ENCODE results near the gene PDCD1. TPM values are rescaled to one million over a fixed set of nuclear protein-coding genes. Genes with fewer than 3 reads are reported as not detected.

Gene PDCD1
- total RNA-seq, 4 donors from 2014 or later = 0.49 to 2.3 (median 1.1) TPM

DNA sequence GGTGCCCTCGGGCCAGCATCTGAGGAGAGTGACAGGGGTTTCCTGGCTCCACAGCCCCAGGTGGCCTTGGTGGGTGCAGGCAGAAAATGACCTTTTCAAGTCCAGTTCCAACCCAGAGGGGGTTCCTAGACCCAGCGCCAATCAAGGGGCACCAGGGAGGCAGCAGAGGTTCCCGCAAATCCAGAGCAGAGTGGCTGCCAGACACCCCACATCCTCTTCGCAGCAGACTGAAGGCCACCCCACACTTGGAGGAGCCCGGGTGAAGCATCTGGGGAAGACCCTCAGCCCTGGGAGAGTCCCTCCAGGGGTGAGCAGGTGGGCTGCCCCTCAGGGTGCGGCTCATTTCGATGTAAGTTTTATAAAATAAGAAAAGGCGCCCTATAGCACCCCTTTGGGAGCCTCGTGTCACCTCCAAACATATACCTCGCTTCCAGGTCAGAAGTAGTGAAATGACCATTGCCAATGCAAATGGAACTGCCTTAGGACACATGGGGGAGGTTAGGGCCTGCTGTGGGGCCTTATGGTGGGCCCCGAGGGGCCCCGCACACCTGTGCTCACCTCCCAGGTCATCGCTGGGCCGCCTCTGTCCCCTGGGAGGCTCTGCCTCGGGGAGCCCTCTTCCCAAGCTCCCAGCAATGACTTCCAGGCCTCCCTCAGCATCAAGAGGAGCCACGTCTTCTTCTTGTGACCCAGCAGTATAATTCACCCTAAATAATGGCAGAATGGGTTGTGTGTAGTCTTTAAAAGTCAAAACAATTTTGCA, 21.8 kb upstream of the PDCD1 start:
- DNase-seq = no peak
- intact Hi-C loops (cut with DNase I) = no loop called here
- WGBS, 2 donors = 79 to 80% methylated on average over 14 to 15 of the region's 16 CpGs
- no peaks in the 10 kb centered on the region for H3K36me3 ChIP-seq
- peak overlapping the region in 1 of 3 donors; percentile 68 for H3K27ac ChIP-seq
- no peaks in the 10 kb centered on the region for H3K9me3 ChIP-seq
- H3K4me3 ChIP-seq (replicated peaks in 1 of 3) = peak overlapping the region in 1 of 3 donors; percentile 53
- peaks cover 6 to 14% of the 10 kb centered on the region in 2 donors for H3K4me1 ChIP-seq
- H3K27me3 ChIP-seq = no peaks in the 10 kb centered on the region
- TF ChIP-seq CTCF (IDR thresholded peaks at IDR 0.05) = no peak
- TF ChIP-seq POLR2A (IDR thresholded peaks at IDR 0.05) = no peak

DNA sequence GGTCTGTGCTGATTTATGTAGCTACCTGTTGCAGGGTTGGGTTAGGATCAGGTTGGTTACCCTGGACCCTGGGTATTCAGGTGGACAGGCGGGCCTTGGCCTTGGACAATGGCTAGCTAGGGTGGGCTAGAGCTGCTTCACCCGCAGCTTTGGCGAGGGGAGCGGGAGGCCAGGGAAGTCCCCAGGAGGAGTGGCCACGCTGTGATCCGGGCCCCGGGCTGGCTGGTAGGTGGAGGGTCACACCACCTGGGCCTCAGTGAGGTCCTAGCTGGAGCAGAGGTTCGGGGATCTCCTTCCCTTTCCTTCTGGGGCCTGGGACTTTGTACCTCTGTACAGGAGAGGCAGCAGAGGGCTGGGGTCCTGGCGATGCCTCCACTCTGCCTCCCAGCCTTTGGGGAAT, 20.6 kb upstream of the PDCD1 start:
- H3K9me3 ChIP-seq = no peaks in the 10 kb centered on the region
- intact Hi-C loops (cut with DNase I) = loop anchor here (5.0 to 10.0 kb wide), 3 partner anchors 145 to 192 kb away; partner anchors contain the start of genes D2HGDH, DTYMK and ING5
- DNase-seq = no peak
- no peak for TF ChIP-seq CTCF (IDR thresholded peaks at IDR 0.05)
- TF ChIP-seq POLR2A (IDR thresholded peaks at IDR 0.05) = no peak
- 82 to 95% methylated on average over 9 of the region's 9 CpGs for WGBS, 2 donors
- H3K36me3 ChIP-seq = no peaks in the 10 kb centered on the region
- H3K4me3 ChIP-seq (replicated peaks in 1 of 3) = no peak overlapping the region
- H3K27me3 ChIP-seq = no peaks in the 10 kb centered on the region
- H3K27ac ChIP-seq = no peak overlapping the region
- H3K4me1 ChIP-seq = peaks cover 6 to 14% of the 10 kb centered on the region in 2 donors

DNA sequence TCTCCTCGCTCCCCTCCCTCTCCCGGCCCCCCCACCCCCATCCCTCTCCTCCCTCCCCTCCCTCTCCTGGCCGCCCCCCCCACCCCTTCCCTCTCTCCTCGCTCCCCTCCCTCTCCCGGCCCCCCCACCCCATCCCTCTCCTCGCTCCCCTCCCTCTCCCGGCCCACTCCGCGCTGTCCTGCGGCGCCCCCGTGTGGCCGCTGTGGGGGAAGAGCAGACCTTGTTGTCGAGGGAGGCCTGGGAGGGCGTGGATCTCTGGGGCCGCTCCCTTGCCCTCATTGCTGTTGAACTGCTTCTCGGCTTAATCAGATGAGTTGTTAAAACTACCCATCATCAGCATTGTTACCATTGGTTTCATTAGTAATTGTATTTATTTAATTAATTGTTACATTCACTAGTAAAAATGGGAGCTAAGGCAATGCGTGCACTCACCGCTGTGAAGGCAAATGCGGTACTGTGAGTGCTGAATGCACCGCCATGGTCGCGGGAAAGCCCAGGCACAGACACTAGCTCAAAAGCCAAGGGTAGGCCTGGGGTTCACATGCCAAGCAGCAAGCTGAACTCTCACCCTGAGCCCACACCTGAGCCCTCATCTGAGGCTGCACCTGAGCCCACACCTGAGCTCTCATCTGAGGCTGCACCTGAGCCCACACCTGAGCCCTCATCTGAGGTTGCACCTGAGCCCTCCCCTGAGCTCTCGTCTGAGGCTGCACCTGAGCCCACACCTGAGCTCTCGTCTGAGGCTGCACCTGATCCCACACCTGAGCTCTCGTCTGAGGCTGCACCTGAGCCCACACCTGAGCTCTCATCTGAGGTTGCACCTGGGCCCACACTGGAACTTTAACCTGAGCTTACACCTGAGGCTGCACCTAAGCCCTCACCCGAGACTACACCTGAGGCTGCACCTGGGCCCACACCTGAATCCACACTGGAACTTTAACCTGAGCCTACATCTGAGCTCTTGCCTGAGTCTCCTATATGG, 19.6 kb upstream of the PDCD1 start:
- DNase-seq = peak; percentile 62 to 77
- whole genome bisulfite sequencing, 2 donors = 44 to 56% methylated on average over 14 to 18 of the region's 27 CpGs
- no peaks in the 10 kb centered on the region for H3K9me3 ChIP-seq
- no peak overlapping the region for H3K4me3 ChIP-seq (replicated peaks in 1 of 3)
- peaks cover 6 to 14% of the 10 kb centered on the region in 2 donors for H3K4me1 ChIP-seq
- no peak overlapping the region for H3K27ac ChIP-seq
- intact Hi-C loops (cut with DNase I) = loop anchor here (5.0 to 10.0 kb wide), 3 partner anchors 143 to 191 kb away; partner anchors contain the start of genes D2HGDH, DTYMK and ING5
- H3K36me3 ChIP-seq = no peaks in the 10 kb centered on the region
- H3K27me3 ChIP-seq = no peaks in the 10 kb centered on the region
- TF ChIP-seq CTCF (IDR thresholded peaks at IDR 0.05) = peak; percentile 25 to 72 (median 60)
- no peak for TF ChIP-seq POLR2A (IDR thresholded peaks at IDR 0.05)

DNA sequence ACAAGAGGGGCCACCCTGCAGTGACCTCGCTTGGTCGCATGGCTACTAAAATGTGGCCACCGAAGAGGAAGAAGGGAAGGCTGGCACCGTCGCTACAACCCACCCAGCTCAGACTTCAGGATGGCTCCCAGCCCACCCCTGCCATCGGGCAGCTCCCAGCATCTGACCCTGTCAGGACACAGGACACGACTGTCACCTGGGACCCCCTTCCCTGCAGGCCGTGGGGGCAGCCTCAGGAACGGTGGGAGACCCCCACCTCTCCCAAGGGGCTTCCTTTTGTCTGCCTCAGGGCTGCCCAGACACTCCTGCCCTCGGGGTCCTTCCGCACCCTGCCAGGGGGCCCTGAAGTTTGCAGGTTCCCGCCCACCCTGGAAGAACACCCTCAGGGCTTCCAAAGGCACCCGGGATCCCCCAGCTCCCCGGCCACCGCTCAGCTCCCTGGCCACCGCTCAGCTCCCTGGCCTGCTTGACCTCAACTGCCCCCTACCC, 18.5 kb upstream of the PDCD1 start:
- Histone ChIP-seq H3K27me3 (no peaks in the 10 kb centered on the region), H3K36me3 (no peaks in the 10 kb centered on the region), H3K27ac (no peak overlapping the region), H3K4me3 (replicated peaks in 1 of 3) (no peak overlapping the region), H3K9me3 (no peaks in the 10 kb centered on the region), H3K4me1 (peaks cover 6% of the 10 kb centered on the region in 2 donors)
- 77% methylated on average over 11 to 14 of the region's 16 CpGs for WGBS, 2 donors
- DNase-seq = no peak
- TF ChIP-seq CTCF (IDR thresholded peaks at IDR 0.05) (no peak), POLR2A (IDR thresholded peaks at IDR 0.05) (no peak)
- intact Hi-C loops (cut with DNase I) = loop anchor here (5.0 to 10.0 kb wide), 3 partner anchors 142 to 190 kb away; partner anchors contain the start of genes D2HGDH, DTYMK and ING5

Measured in thyroid gland (tissue), 4 donors.